H9 (cell line): ENCODE data around the gene ADRA2A. TPM values are rescaled to one million over a fixed set of nuclear protein-coding genes. Genes with fewer than 3 reads are reported as not detected.

Source experiments
- DNase-seq: peaks from one replicate; pipeline ENCODE4 v3.0.0-alpha.2; 2017
- H2AFZ ChIP-seq: one replicate; pipeline ENCODE4 v1.6.1; 2013; ENCODE audit warnings: mild to moderate bottlenecking, low read length, control low read depth, moderate library complexity
- H2AK5ac ChIP-seq: 2 replicates; pipeline ENCODE4 v1.6.1; 2013; ENCODE audit warnings: low read length, control low read depth, mixed read lengths; ENCODE audit not compliant: insufficient read length
- H2BK120ac ChIP-seq: one replicate; pipeline ENCODE4 v1.6.1; 2013; ENCODE audit warnings: low read depth, mild to moderate bottlenecking, low read length, control low read depth, inconsistent platforms; ENCODE audit not compliant: poor library complexity, severe bottlenecking
- H2BK12ac ChIP-seq: 2 replicates; pipeline ENCODE4 v1.6.1; 2013; ENCODE audit warnings: low read length, control low read depth, mixed read lengths, low read depth; ENCODE audit not compliant: insufficient read length
- H2BK15ac ChIP-seq: 2 replicates; pipeline ENCODE4 v1.6.1; 2013; ENCODE audit warnings: low read depth, low read length, control low read depth
- H2BK20ac ChIP-seq: one replicate; pipeline ENCODE4 v1.6.1; 2013; ENCODE audit warnings: low read depth, mild to moderate bottlenecking, low read length, control low read depth, inconsistent platforms; ENCODE audit not compliant: poor library complexity, severe bottlenecking
- H2BK5ac ChIP-seq: 2 replicates; pipeline ENCODE4 v1.6.1; 2013; ENCODE audit warnings: low read length, control low read depth, mixed read lengths; ENCODE audit not compliant: insufficient read length
- H3K14ac ChIP-seq: 2 replicates; pipeline ENCODE4 v1.6.1; 2013; ENCODE audit warnings: low read length, control low read depth; ENCODE audit not compliant: insufficient read depth
- H3K18ac ChIP-seq: 2 replicates; pipeline ENCODE4 v1.6.1; 2013; ENCODE audit warnings: low read depth, mild to moderate bottlenecking, mixed read lengths, low read length, control low read depth; ENCODE audit not compliant: insufficient read length
- H3K23ac ChIP-seq: 2 replicates; pipeline ENCODE4 v1.6.1; 2013; ENCODE audit warnings: low read length, control low read depth, mixed read lengths, low read depth; ENCODE audit not compliant: insufficient read length
- H3K23me2 ChIP-seq: 2 replicates; pipeline ENCODE4 v1.6.1; 2013; ENCODE audit warnings: low read depth, mild to moderate bottlenecking, mixed read lengths, low read length, control low read depth; ENCODE audit not compliant: insufficient read length, poor library complexity, severe bottlenecking
- H3K27ac ChIP-seq: 2 replicates; pipeline ENCODE4 v1.5.1; 2013; ENCODE audit warnings: low read length, control low read depth, mixed read lengths, low read depth; ENCODE audit not compliant: insufficient read length
- H3K27me3 ChIP-seq: 2 replicates; pipeline ENCODE4 v1.6.1; 2013; ENCODE audit warnings: low read length, control low read depth, inconsistent platforms; ENCODE audit not compliant: insufficient read depth
- H3K4ac ChIP-seq: 2 replicates; pipeline ENCODE4 v1.6.1; 2013; ENCODE audit warnings: low read depth, mild to moderate bottlenecking, control low read depth, inconsistent platforms, low read length, moderate library complexity
- H3K4me1 ChIP-seq: 2 replicates; pipeline ENCODE4 v1.6.1; 2013; ENCODE audit warnings: low read length, control low read depth, inconsistent platforms; ENCODE audit not compliant: insufficient read depth
- H3K4me2 ChIP-seq: 2 replicates; pipeline ENCODE4 v1.6.1; 2013; ENCODE audit warnings: low read length, control low read depth, mixed read lengths; ENCODE audit not compliant: insufficient read length, insufficient read depth
- H3K56ac ChIP-seq: 2 replicates; pipeline ENCODE4 v1.6.1; 2013; ENCODE audit warnings: low read depth, mild to moderate bottlenecking, mixed read lengths, low read length, control low read depth; ENCODE audit not compliant: insufficient read length
- H3K79me1 ChIP-seq: 2 replicates; pipeline ENCODE4 v1.6.1; 2013; ENCODE audit warnings: low read depth, mild to moderate bottlenecking, moderate library complexity, low read length, control low read depth, inconsistent platforms; ENCODE audit not compliant: insufficient read depth, poor library complexity, severe bottlenecking
- H3K79me2 ChIP-seq: 2 replicates; pipeline ENCODE4 v1.6.1; 2013; ENCODE audit warnings: low read length, control low read depth, inconsistent platforms; ENCODE audit not compliant: insufficient read depth
- H3K9ac ChIP-seq: 2 replicates; pipeline ENCODE4 v1.6.1; 2013; ENCODE audit warnings: low read length, control low read depth, mixed read lengths; ENCODE audit not compliant: insufficient read length; ENCODE audit errors: extremely low read depth
- H3K9me3 ChIP-seq: one replicate; pipeline ENCODE4 v1.6.1; 2013; ENCODE audit warnings: low read depth, low read length, inconsistent platforms; ENCODE audit not compliant: control insufficient read depth
- H3T11ph ChIP-seq: one replicate; pipeline ENCODE4 v1.6.1; 2013; ENCODE audit warnings: mild to moderate bottlenecking, low read length, control low read depth, inconsistent platforms
- H4K20me1 ChIP-seq: one replicate; pipeline ENCODE4 v1.6.1; 2013; ENCODE audit not compliant: control insufficient read depth, insufficient read length, insufficient read depth
- H4K5ac ChIP-seq: 2 replicates; pipeline ENCODE4 v1.6.1; 2013; ENCODE audit warnings: low read depth, mild to moderate bottlenecking, mixed read lengths, low read length, control low read depth; ENCODE audit not compliant: insufficient read length
- H4K8ac ChIP-seq: replicated peaks from 2 replicates; pipeline ENCODE4 v1.6.1; 2013; ENCODE audit warnings: low read length, control low read depth, mixed read lengths, low read depth; ENCODE audit not compliant: insufficient read length
- H4K91ac ChIP-seq: 2 replicates; pipeline ENCODE4 v1.6.1; 2013; ENCODE audit warnings: low read depth, mild to moderate bottlenecking, moderate library complexity, mixed read lengths, low read length, control low read depth; ENCODE audit not compliant: insufficient read length
- H3K27ac Mint-ChIP-seq, 3 experiments: 2 replicates in 2 of 3; 3 replicates in 1 of 3; pipeline ENCODE4 v1.8.0; 2020 to 2021; ENCODE audit warnings: mixed read lengths in 3 of 3, mild to moderate bottlenecking in 1 of 3, moderate library complexity in 1 of 3
- H3K27me3 Mint-ChIP-seq: 2 replicates; pipeline ENCODE4 v1.8.0; 2021; ENCODE audit warnings: low read depth, mild to moderate bottlenecking, moderate library complexity, mixed read lengths
- H3K36me3 Mint-ChIP-seq, 3 experiments: 2 replicates in 2 of 3; 3 replicates in 1 of 3; pipeline ENCODE4 v1.8.0; 2020 to 2021; ENCODE audit warnings: low read depth in 3 of 3, mixed read lengths in 3 of 3; ENCODE audit not compliant: insufficient read depth in 1 of 3
- H3K4me1 Mint-ChIP-seq, 2 experiments: 2 replicates each; pipeline ENCODE4 v1.8.0; 2020; ENCODE audit warnings: mixed read lengths in 2 of 2
- H3K4me3 Mint-ChIP-seq, 2 experiments: 2 replicates in 1 of 2; 3 replicates in 1 of 2; pipeline ENCODE4 v1.8.0; 2020 to 2021; ENCODE audit warnings: mild to moderate bottlenecking in 2 of 2, mixed read lengths in 2 of 2, moderate library complexity in 1 of 2
- H3K9me3 Mint-ChIP-seq, 2 experiments: 2 replicates in 1 of 2; 3 replicates in 1 of 2; pipeline ENCODE4 v1.8.0; 2020; ENCODE audit warnings: mild to moderate bottlenecking in 2 of 2, mixed read lengths in 2 of 2, moderate library complexity in 1 of 2
- WGBS: extraction: QIAGEN DNeasy Blood & Tissue Kit; methylation state at CpG from one replicate; pipeline ENCODE4 v1.1.7; 2013; ENCODE audit warnings: missing lambda C conversion rate, low lambda C conversion rate, mixed read lengths; ENCODE audit not compliant: insufficient read length; ENCODE audit errors: extremely low coverage; 5-methylcytosine and 5-hydroxymethylcytosine counted together
- total RNA-seq: library from RNA; stranded (reverse); gene quantifications from 2 replicates; pipeline ENCODE4 v1.2.1, GENCODE V29; 2021
- TF ChIP-seq, protein P1 (sequence below): fragments of 200-600 bp; sonication (generic); conservative IDR thresholded peaks from 3 replicates; pipeline ENCODE4 v1.8.0; 2021; ENCODE audit warnings: antibody characterized with exemption, mild to moderate bottlenecking

ADRA2A gene
- total RNA-seq, 1 experiment from 2014 or later = 1.4 TPM

DNA sequence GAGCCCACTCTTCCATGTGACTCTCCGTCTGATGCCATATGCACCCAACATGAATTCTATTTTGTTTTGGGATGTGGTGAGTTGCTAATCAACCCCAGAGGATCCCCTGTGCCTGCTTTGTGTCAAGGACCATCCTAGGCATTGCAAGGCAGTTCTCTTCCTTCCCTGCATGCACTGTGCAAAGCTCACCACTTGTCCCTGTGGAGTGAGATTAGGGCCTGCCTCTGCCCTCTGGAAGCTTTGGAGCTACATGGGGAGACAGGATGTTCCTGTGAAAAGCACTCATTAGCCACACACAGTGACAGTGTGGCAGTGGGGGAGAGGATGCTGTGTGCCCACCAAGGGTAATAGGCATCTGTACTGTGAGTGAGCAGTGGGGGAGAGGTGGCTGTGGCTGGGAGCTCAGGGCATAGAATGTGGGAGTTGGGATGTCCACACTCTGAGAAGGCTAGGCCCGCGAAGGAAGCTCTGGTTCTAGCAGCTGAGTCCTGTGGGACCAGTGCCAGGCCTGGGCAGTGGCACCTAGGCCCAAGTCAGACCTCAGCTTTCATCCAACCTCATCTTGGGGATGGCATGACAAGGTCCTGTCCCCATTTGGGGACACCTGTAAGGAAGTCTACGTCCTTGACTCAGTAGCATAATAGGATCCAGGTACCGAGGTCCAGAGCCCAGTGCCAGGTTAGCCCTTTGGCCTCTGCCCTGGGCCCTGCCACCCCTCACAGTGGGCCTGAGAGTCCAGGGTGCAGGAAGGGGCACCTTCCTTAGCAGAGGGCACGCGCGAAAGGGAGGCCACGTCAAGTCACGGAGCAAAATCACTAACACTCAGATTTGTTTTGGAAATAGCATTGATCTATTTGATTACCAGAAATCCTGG is 6.6 kb downstream of the ADRA2A start:
- Histone ChIP-seq H3K18ac (no peak overlapping the region), H2AK5ac (no peak overlapping the region), H2BK120ac (no peak overlapping the region), H3K9ac (no peak overlapping the region), H3K4ac (no peak overlapping the region), H4K91ac (no peak overlapping the region), H4K20me1 (no peaks in the 10 kb centered on the region), H3K4me2 (no peak overlapping the region), H2BK5ac (no peak overlapping the region), H3K23ac (no peak overlapping the region), H2BK20ac (no peak overlapping the region), H3K79me1 (no peaks in the 10 kb centered on the region), H3T11ph (no peak overlapping the region), H2BK12ac (no peak overlapping the region), H3K27ac (no peak overlapping the region), H3K9me3 (no peaks in the 10 kb centered on the region), H2BK15ac (no peak overlapping the region), H3K4me1 (peaks cover 4% of the 10 kb centered on the region; the same call in 1 of the 2 replicates), H3K27me3 (peaks cover 15% of the 10 kb centered on the region; the same call in 1 of the 2 replicates), H3K14ac (no peak overlapping the region), H2AFZ (no peak overlapping the region), H3K79me2 (no peaks in the 10 kb centered on the region), H3K56ac (no peak overlapping the region), H3K23me2 (no peaks in the 10 kb centered on the region), H4K5ac (no peak overlapping the region), H4K8ac (no peak overlapping the region)
- peaks cover 0 to 8% (median 4%) of the 10 kb centered on the region in 3 experiments; a peak in 2 of 7 replicates for H3K36me3 Mint-ChIP-seq
- H3K27ac Mint-ChIP-seq = no peak overlapping the region; a peak in 2 of 7 replicates
- no CpG with 5 or more reads among the region's 10 CpGs for WGBS
- peaks cover 0 to 7% of the 10 kb centered on the region in 2 experiments; a peak in 4 of 5 replicates for H3K9me3 Mint-ChIP-seq
- no peak overlapping the region for H3K4me3 Mint-ChIP-seq
- TF ChIP-seq, protein P1, sequence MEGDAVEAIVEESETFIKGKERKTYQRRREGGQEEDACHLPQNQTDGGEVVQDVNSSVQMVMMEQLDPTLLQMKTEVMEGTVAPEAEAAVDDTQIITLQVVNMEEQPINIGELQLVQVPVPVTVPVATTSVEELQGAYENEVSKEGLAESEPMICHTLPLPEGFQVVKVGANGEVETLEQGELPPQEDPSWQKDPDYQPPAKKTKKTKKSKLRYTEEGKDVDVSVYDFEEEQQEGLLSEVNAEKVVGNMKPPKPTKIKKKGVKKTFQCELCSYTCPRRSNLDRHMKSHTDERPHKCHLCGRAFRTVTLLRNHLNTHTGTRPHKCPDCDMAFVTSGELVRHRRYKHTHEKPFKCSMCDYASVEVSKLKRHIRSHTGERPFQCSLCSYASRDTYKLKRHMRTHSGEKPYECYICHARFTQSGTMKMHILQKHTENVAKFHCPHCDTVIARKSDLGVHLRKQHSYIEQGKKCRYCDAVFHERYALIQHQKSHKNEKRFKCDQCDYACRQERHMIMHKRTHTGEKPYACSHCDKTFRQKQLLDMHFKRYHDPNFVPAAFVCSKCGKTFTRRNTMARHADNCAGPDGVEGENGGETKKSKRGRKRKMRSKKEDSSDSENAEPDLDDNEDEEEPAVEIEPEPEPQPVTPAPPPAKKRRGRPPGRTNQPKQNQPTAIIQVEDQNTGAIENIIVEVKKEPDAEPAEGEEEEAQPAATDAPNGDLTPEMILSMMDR = no peak
- H3K4me1 Mint-ChIP-seq = peaks cover 16 to 20% of the 10 kb centered on the region in 2 experiments
- DNase-seq = no peak
- H3K27me3 Mint-ChIP-seq = peaks cover 41% of the 10 kb centered on the region
